PFSK-1 (cell line): Measurements from ENCODE around the gene CCNJL.

ENCODE experiments used
- FOXP2 ChIP-seq: optimal IDR thresholded peaks from 2 replicates; pipeline ENCODE3; 2011; ENCODE audit warnings: borderline replicate concordance, control low read depth, inconsistent platforms; ENCODE audit not compliant: insufficient read depth; ENCODE audit errors: extremely low read length, extremely low read depth
- POLR2AphosphoS5 ChIP-seq: IDR thresholded peaks from 2 replicates; pipeline ENCODE4 v1.6.1; 2012; ENCODE audit warnings: low read depth, mild to moderate bottlenecking, control low read depth, low read length, moderate library complexity
- REST ChIP-seq, 2 experiments: IDR thresholded peaks; 2 replicates each; pipeline versions ENCODE4 v1.6.1 to v1.8.0; 2011 to 2012; ENCODE audit warnings: low read depth in 2 of 2, low read length in 2 of 2, control low read depth in 1 of 2, inconsistent platforms in 1 of 2, mild to moderate bottlenecking in 1 of 2, moderate library complexity in 1 of 2; ENCODE audit not compliant: insufficient read depth in 1 of 2
- SIN3A ChIP-seq: IDR thresholded peaks from 2 replicates; pipeline ENCODE4 v1.6.1; 2012; ENCODE audit warnings: mild to moderate bottlenecking, low read length, moderate library complexity, borderline replicate concordance; ENCODE audit not compliant: insufficient read depth
- TAF1 ChIP-seq: IDR thresholded peaks from 2 replicates; pipeline ENCODE4 v1.6.1; 2012; ENCODE audit warnings: low read length, control low read depth, borderline replicate concordance; ENCODE audit not compliant: insufficient read depth

Gene CCNJL

GRCh38 chr5:160240350-160240749 lies 72.0 kb downstream of the CCNJL start:
- TF ChIP-seq TAF1 (no peak), SIN3A (no peak), REST (IDR thresholded peaks at IDR 0.05; ENCODE audit: insufficient read depth in 1 of 2, low read depth in 2 of 2, low read length in 2 of 2) (no peak), POLR2AphosphoS5 (no peak), FOXP2 (no peak)

GRCh38 chr5:160237571-160238093 lies 74.7 kb downstream of the CCNJL start:
- TF ChIP-seq REST (IDR thresholded peaks at IDR 0.05; ENCODE audit: insufficient read depth in 1 of 2, low read depth in 2 of 2, low read length in 2 of 2) (no peak), FOXP2 (no peak), SIN3A (no peak), POLR2AphosphoS5 (no peak), TAF1 (no peak)

- no peak for TF ChIP-seq FOXP2
- TF ChIP-seq TAF1 = no peak
- no peak for TF ChIP-seq REST (IDR thresholded peaks at IDR 0.05; ENCODE audit: insufficient read depth in 1 of 2, low read depth in 2 of 2, low read length in 2 of 2)
- no peak for TF ChIP-seq POLR2AphosphoS5
- no peak for TF ChIP-seq SIN3A
Measured at GRCh38 chr5:160235731-160236130, 76.6 kb downstream of the CCNJL start.

DNA sequence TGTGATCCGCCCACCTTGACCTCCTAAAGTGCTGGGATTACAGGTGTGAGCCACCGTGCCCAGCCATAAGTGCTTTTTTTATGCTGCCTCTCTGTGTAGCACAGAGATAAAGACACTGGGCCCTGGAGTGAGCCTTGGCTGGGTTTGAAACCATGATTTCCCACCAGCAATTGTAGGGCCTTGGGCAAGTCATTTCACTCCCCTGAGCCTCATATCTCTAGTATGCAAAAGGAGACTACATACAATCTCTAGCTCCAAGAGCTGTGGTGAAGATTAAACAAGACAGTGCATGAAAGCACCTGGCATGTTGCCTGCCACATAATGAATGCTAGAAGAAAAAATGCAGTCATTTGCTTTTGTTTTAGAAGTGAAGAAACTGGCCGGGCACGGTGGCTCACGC lies 79.1 kb downstream of the CCNJL start:
- TF ChIP-seq REST (IDR thresholded peaks at IDR 0.05; ENCODE audit: insufficient read depth in 1 of 2, low read depth in 2 of 2, low read length in 2 of 2) (no peak), POLR2AphosphoS5 (no peak), FOXP2 (no peak), SIN3A (no peak), TAF1 (no peak)
